ENCODE results near the gene NIPAL3.
"Not testable (repeated sequence)": the region's sequence is repeated elsewhere in the genome, so short reads cannot be mapped to it uniquely, and the experiment has no call there.

The NIPAL3 gene

DNA sequence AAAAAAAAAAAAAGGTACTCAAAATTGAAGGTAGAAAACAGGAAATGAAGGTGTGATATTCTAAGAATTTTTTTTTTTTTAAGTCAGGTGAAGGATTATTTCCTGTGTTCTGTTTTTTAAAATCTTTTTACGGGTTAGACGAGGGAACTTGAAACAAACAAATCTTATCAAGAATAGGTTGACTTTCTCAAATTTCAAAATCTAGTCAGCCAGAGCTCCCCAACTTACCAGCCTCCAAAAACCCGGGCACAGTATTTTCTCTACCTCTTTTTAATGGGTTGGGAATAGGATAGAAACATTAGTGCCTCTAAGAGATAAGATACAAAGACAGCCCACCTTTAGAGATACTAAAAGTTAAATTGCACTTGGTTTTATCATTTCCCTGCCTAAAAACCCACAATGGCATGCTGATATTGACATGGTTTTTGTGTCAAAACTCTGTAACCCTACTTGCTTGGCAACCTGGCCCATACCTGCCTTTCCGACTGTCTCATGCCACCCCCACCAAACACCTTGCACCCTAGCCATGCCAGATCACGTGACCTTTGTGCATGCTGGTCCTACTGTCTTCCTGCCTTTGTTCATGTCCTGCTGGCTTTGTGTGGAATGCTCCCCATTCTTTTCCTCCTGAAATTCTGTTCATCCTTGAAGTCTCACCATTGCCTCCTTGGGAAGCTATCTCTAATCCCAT, 91.2 kb downstream of the NIPAL3 start:
- no peak overlapping the region for H3K27ac Mint-ChIP-seq
- no peaks in the 10 kb centered on the region for H3K9me3 Mint-ChIP-seq
- peaks cover 13% of the 10 kb centered on the region in 2 donors for H3K36me3 Mint-ChIP-seq
- DNase-seq = no peak
- no peak for ATAC-seq (replicated peaks)
- H3K4me3 Mint-ChIP-seq = no peak overlapping the region
- peaks cover 24 to 57% of the 10 kb centered on the region in 2 donors for H3K4me1 Mint-ChIP-seq
- no peaks in the 10 kb centered on the region for H3K27me3 Mint-ChIP-seq

DNA sequence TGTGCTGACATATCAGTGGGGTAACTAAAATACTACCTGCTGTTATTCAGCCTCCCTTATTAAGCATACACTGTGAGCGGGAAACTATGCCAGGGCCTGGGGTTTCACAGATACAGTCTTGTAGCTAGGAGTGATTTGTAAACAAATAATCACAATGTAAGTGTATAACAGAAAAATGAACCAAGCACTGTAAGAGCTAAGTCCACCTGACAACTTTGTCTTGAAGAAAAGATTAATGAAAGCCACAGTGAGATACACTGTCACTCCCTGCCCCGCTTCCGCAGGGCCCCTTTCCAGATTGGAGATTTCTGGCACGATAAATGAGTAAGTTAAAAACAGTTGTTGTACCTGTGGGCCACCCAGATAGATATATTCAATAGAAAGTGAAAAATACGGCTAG, 91.8 kb downstream of the NIPAL3 start:
- H3K27ac Mint-ChIP-seq = no peak overlapping the region
- H3K9me3 Mint-ChIP-seq = no peaks in the 10 kb centered on the region
- ATAC-seq (replicated peaks) (no peak), DNase-seq (no peak)
- H3K4me1 Mint-ChIP-seq = peaks cover 23 to 56% of the 10 kb centered on the region in 2 donors
- peaks cover 13% of the 10 kb centered on the region in 2 donors for H3K36me3 Mint-ChIP-seq
- no peaks in the 10 kb centered on the region for H3K27me3 Mint-ChIP-seq
- no peak overlapping the region for H3K4me3 Mint-ChIP-seq

DNA sequence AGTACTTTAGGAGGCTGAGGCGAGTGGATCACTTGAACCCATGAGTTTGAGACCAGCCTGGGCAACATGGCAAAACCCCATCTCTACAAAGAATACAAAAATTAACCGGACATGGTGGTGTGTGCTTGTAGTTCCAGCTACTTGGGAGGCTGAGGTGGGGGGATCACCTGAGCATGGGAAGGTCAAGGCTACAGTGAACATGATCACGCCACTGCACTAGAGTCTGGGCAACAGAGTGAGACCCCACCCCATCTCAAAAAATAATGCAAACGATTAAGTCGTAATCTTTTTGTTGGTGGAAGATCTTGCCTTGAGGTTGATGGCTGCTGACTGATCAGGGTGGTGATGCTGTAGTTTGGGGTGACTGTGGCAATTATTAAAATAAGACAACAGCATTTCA, 93.3 kb downstream of the NIPAL3 start:
- ATAC-seq (replicated peaks) = no peak
- Mint-ChIP-seq H3K27me3 (no peaks in the 10 kb centered on the region), H3K9me3 (no peaks in the 10 kb centered on the region), H3K27ac (no peak overlapping the region), H3K4me3 (no peak overlapping the region), H3K36me3 (peaks cover 13% of the 10 kb centered on the region in 2 donors), H3K4me1 (peaks cover 21 to 55% of the 10 kb centered on the region in 2 donors)
- DNase-seq = no peak

DNA sequence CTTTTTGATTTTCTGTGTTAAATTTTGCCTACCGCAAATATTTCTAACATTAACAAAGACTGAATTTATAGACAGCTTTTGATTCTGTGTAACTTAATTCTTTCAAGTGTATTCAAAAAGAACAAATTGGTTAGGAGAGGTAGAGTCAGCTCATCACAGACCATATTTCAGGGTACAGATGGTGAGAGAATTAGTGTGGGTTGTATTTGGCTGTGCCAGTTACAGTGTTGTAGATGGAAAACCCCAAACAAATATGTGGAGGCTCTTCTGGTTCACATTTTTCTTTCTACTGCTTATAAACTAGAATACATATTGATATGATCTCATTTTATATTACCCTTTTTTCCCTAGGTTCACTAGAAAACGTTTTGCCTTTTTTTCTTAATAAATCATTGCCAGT, 98.1 kb downstream of the NIPAL3 start:
- Mint-ChIP-seq H3K36me3 (peaks cover 22 to 25% of the 10 kb centered on the region in 2 donors), H3K4me1 (peaks cover 6 to 16% of the 10 kb centered on the region in 2 donors), H3K9me3 (no peaks in the 10 kb centered on the region), H3K27ac (no peak overlapping the region), H3K4me3 (no peak overlapping the region), H3K27me3 (no peaks in the 10 kb centered on the region)
- DNase-seq (no peak), ATAC-seq (replicated peaks) (no peak)

DNA sequence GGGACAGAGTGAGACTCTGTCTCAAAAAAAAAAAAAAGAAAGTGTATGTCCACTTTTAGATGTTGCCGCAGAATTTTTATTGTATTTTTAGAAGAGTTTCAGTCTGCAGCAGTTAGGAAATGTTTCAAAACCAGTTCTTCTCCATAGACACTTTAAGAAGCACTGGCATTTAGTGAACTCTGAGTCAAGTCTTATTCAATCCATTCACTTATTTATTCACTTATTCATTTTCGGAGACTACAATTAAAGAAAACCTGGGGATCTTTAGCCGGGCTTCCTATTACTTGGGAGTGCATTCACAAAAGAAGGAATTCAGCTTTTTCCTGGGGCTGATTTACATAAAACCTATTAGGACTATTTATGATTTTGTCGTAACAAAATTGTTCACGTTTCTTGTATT, 99.3 kb downstream of the NIPAL3 start:
- peaks cover 6 to 7% of the 10 kb centered on the region in 2 donors for H3K4me1 Mint-ChIP-seq
- no peaks in the 10 kb centered on the region for H3K9me3 Mint-ChIP-seq
- peaks cover 18 to 25% of the 10 kb centered on the region in 2 donors for H3K36me3 Mint-ChIP-seq
- no peaks in the 10 kb centered on the region for H3K27me3 Mint-ChIP-seq
- H3K4me3 Mint-ChIP-seq = no peak overlapping the region
- ATAC-seq (replicated peaks) = no peak
- H3K27ac Mint-ChIP-seq = no peak overlapping the region
- DNase-seq = no peak

DNA sequence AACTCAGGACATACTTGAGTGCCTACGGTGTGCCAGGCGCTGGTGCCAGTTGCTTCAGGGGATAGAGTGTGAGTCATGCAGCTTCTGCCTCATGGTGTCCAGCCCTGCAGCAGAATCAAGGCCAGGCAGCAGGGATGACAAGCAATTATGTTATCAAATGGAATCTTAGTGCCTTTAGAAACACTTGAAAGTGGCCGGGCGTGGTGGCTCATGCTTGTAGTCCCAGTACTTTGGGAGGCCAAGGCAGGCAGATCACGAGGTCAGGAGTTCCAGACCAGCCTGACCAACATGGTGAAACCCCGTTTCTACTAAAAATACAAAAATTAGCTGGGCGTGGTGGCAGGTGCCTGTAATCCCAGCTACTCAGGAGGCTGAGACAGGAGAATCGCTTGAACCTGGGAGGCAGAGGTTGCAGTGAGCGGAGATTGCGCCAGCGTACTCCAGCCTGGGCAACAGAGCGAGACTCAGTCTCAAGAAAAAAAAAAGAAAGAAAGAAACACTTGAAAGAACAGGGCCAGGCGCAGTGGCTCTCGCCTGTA, 100.1 kb downstream of the NIPAL3 start:
- H3K9me3 Mint-ChIP-seq; H3K4me1 Mint-ChIP-seq; ATAC-seq (replicated peaks); DNase-seq; H3K4me3 Mint-ChIP-seq; H3K27me3 Mint-ChIP-seq: not testable (repeated sequence)
- H3K27ac Mint-ChIP-seq = peak overlapping the region; percentile 77
- H3K36me3 Mint-ChIP-seq = peaks cover 20 to 30% of the 10 kb centered on the region in 2 donors

DNA sequence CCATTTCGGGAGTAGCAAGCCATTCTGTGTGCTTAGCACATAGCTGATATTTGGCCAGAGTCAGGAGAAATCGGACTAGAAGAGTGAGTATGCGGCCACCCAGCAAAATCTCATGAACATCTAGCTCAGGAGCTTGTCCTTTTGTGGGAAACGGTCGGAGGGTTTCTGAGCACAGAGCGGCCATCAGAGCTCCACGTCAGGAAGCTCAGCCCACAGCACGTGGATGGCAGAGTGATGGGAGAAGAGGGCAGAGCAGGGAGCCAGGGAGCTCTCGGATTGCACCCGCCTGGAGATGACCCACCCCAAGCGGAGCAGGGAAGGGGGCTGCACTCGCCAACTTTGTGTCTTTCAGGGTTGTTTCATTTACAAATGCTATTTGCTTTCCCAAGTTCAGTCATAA, 100.9 kb downstream of the NIPAL3 start:
- ATAC-seq (replicated peaks) (no peak), DNase-seq (no peak)
- peaks cover 0 to 3% of the 10 kb centered on the region in 2 donors for H3K9me3 Mint-ChIP-seq
- peaks cover 17 to 29% of the 10 kb centered on the region in 2 donors for H3K36me3 Mint-ChIP-seq
- H3K4me3 Mint-ChIP-seq = no peak overlapping the region
- peak overlapping the region; percentile 25 for H3K27ac Mint-ChIP-seq
- no peaks in the 10 kb centered on the region for H3K27me3 Mint-ChIP-seq
- peaks cover 5 to 6% of the 10 kb centered on the region in 2 donors for H3K4me1 Mint-ChIP-seq

DNA sequence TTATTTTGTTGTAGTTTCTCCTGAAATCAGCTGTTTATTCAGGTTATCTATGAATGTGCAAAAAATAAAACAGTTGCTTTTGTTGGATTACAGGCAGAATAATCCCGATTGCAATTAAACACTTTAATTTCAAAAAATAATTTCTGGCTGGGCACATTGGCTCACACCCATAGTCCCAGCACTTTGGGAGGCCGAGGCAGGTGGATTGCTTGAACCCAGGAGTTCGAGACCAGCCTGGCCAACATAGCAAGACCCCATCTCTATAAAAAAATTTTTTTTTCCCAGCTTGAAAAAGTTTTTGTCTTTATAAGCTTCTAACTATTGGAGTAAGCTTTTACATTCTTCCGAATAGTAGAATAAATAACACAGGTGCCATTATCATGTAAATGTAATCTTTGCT, 102.3 kb downstream of the NIPAL3 start:
- H3K4me3 Mint-ChIP-seq = no peak overlapping the region
- peaks cover 0 to 4% of the 10 kb centered on the region in 2 donors for H3K4me1 Mint-ChIP-seq
- peaks cover 15 to 26% of the 10 kb centered on the region in 2 donors for H3K36me3 Mint-ChIP-seq
- H3K9me3 Mint-ChIP-seq = peaks cover 0 to 3% of the 10 kb centered on the region in 2 donors
- no peak overlapping the region for H3K27ac Mint-ChIP-seq
- no peaks in the 10 kb centered on the region for H3K27me3 Mint-ChIP-seq
- ATAC-seq (replicated peaks) = no peak
- no peak for DNase-seq

DNA sequence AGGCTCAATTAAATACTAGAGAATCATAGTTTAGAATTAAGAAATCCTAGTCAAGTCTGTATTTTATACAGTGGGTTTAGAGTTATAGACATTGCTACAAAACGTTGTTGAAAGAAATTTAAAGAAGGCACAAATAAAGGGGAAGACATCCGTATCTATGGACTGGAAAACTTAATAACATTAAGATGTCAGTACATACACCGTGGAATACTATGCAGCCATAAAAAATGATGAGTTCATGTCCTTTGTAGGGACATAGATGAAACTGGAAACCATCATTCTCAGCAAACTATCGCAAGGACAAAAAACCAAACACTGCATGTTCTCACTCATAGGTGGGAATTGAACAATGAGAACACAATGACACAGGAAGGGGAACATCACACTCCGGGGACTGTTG, 104.7 kb downstream of the NIPAL3 start:
- ATAC-seq (replicated peaks); H3K4me1 Mint-ChIP-seq; DNase-seq; H3K4me3 Mint-ChIP-seq; H3K9me3 Mint-ChIP-seq; H3K27me3 Mint-ChIP-seq; H3K27ac Mint-ChIP-seq: not testable (repeated sequence)
- H3K36me3 Mint-ChIP-seq = peaks cover 15 to 25% of the 10 kb centered on the region in 2 donors

All from stimulated activated naive B cell treated with anti-CD40 and anti-IgM and Interleukin-4, amounts not matched to agents 10 μg/mL and 1 μg/mL and 100 μg/mL, for 72 hours (primary cell).